K562 (cell line): Measurements from ENCODE around the gene UBE2O. TPM values are rescaled to one million over a fixed set of nuclear protein-coding genes. Genes with fewer than 3 reads are reported as not detected.

ENCODE experiments used
- CC2D1A ChIP-seq: fragments of 450-650 bp; IDR thresholded peaks from 2 replicates; pipeline ENCODE4 v1.6.1; 2017; ENCODE audit warnings: mild to moderate bottlenecking
- GMEB1 ChIP-seq: fragments of 250-450 bp; sonication (Bioruptor Pico); IDR thresholded peaks from 2 replicates; pipeline ENCODE4 v1.4.0; 2020; ENCODE audit warnings: mild to moderate bottlenecking
- HLTF ChIP-seq: fragments of 450-650 bp; IDR thresholded peaks from 2 replicates; pipeline ENCODE4 v1.6.1; 2016
- KHSRP ChIP-seq: fragments of 450-650 bp; IDR thresholded peaks from 2 replicates; pipeline ENCODE4 v1.6.1; 2017
- KLF1 ChIP-seq: fragments of 450-650 bp; IDR thresholded peaks from 2 replicates; pipeline ENCODE4 v1.6.1; 2016; ENCODE audit warnings: missing genetic modification characterization, missing compliant biosample characterization
- MCM7 ChIP-seq, 2 experiments: fragments of 450-650 bp; IDR thresholded peaks; 2 replicates each; pipeline ENCODE4 v1.6.1; 2016 to 2018
- MTA3 ChIP-seq: fragments of 450-650 bp; formaldehyde crosslinking; IDR thresholded peaks from 2 replicates; pipeline ENCODE4 v1.6.1; 2017; ENCODE audit warnings: mild to moderate bottlenecking, borderline replicate concordance
- NELFE ChIP-seq: IDR thresholded peaks from 2 replicates; pipeline ENCODE4 v1.6.1; 2011; ENCODE audit warnings: mild to moderate bottlenecking; ENCODE audit not compliant: insufficient read depth, insufficient read length
- NEUROD1 ChIP-seq: fragments of 150-350 bp; IDR thresholded peaks from 2 replicates; pipeline ENCODE4 v1.6.1; 2014; ENCODE audit warnings: borderline replicate concordance, low read length, low read depth; ENCODE audit not compliant: partially characterized antibody
- PHB2 ChIP-seq: fragments of 450-650 bp; IDR thresholded peaks from 2 replicates; pipeline ENCODE4 v1.6.1; 2017; ENCODE audit warnings: low read depth
- POLR2H ChIP-seq: IDR thresholded peaks from 2 replicates; pipeline ENCODE4 v1.6.1; 2016; ENCODE audit warnings: missing genetic modification characterization, low read depth, mild to moderate bottlenecking, control low read depth, missing compliant biosample characterization, moderate library complexity
- PTBP1 ChIP-seq: fragments of 200-400 bp; formaldehyde crosslinking; IDR thresholded peaks from 2 replicates; pipeline ENCODE4 v1.6.1; 2017; ENCODE audit warnings: low read depth, low read length
- PURB ChIP-seq: sonication (generic); formaldehyde crosslinking; IDR thresholded peaks from 2 replicates; pipeline ENCODE4 v1.9.0; 2021; ENCODE audit warnings: low read depth, mild to moderate bottlenecking, missing genetic modification reagents
- RAD21 ChIP-seq, 2 experiments: fragments of 250-450 bp in 1 of 2; fragments of 450-650 bp in 1 of 2; sonication (Bioruptor Pico) in 1 of 2; formaldehyde crosslinking in 1 of 2; IDR thresholded peaks in 1 of 2; conservative IDR thresholded peaks in 1 of 2; 2 replicates each; pipeline versions ENCODE4 v1.4.0 to v1.8.0; 2020 to 2022; ENCODE audit warnings: mild to moderate bottlenecking in 2 of 2, moderate library complexity in 1 of 2
- SMARCA4 ChIP-seq: fragments of 450-650 bp; IDR thresholded peaks from 2 replicates; pipeline ENCODE4 v1.6.1; 2016
- SMARCE1 ChIP-seq: fragments of 450-650 bp; IDR thresholded peaks from 2 replicates; pipeline ENCODE4 v1.7.1; 2016; ENCODE audit warnings: mild to moderate bottlenecking
- ZBED1 ChIP-seq: IDR thresholded peaks from 2 replicates; pipeline ENCODE4 v1.6.1; 2014
- ZNF354B ChIP-seq: fragments of 250-450 bp; sonication (Bioruptor Pico); IDR thresholded peaks from 2 replicates; pipeline ENCODE4 v1.4.0; 2020
- ZNF408 ChIP-seq: fragments of 250-450 bp; sonication (Bioruptor Pico); IDR thresholded peaks from 2 replicates; pipeline ENCODE4 v1.4.0; 2020; ENCODE audit warnings: low read depth, mild to moderate bottlenecking, moderate library complexity
- ZNF436 ChIP-seq: fragments of 250-450, 450-650 bp; sonication (Bioruptor Pico); formaldehyde crosslinking; IDR thresholded peaks from 2 replicates; pipeline ENCODE4 v1.7.0; 2020; ENCODE audit warnings: mild to moderate bottlenecking
- polyA plus RNA-seq, 8 experiments: library from polyadenylated mRNA; depleted of rRNA in 4 of 8; stranded (reverse) in 5 of 8; unstranded in 3 of 8; fragments of >200 nt; fragmentation: Nextera tagmentation in 2 of 8; fragmentation: Illumina TruSeq in 1 of 8; extraction: Ambion mirVana in 2 of 8; extraction: Trizol in 1 of 8; gene quantifications; 2 replicates each; pipeline versions ENCODE4 v1.2.1 to v1.2.3, GENCODE V29; 2011 to 2014; ENCODE audit warnings: inconsistent platforms in 1 of 8, missing spikeins in 1 of 8
- total RNA-seq, 7 experiments: library from RNA; depleted of rRNA in 6 of 7; stranded (reverse); fragments of >200 nt in 6 of 7; fragmentation: Illumina TruSeq in 2 of 7; extraction: Trizol in 2 of 7; gene quantifications; 2 replicates each; pipeline versions ENCODE4 v1.2.1 to v1.2.3, GENCODE V29; 2011 to 2021; ENCODE audit warnings: low replicate concordance in 1 of 7
- TF ChIP-seq, protein P1 (sequence below): fragments of 450-650 bp; formaldehyde crosslinking; IDR thresholded peaks from 2 replicates; pipeline ENCODE4 v1.4.0; 2020; ENCODE audit warnings: mild to moderate bottlenecking, mixed read lengths
- TF ChIP-seq, protein P2 (sequence below): fragments of 250-450 bp; sonication (Bioruptor Pico); IDR thresholded peaks from 2 replicates; pipeline ENCODE4 v1.4.0; 2020; ENCODE audit warnings: mild to moderate bottlenecking, moderate library complexity, borderline replicate concordance
- TF ChIP-seq, protein P3 (sequence below): fragments of 450-650 bp; IDR thresholded peaks from 2 replicates; pipeline ENCODE4 v1.6.1; 2017; ENCODE audit warnings: antibody characterized with exemption

Gene UBE2O
- total and polyA plus RNA-seq, 9 of the 15 experiments (the other 6 are each of a cell fraction or from before 2014, with no cell fraction given), result 1.6 to 39.7 (median 13.3) TPM

GRCh38 chr17:76405967-76406647 lies 46.8 kb downstream of the UBE2O start (continued):
- TF ChIP-seq, protein P1, sequence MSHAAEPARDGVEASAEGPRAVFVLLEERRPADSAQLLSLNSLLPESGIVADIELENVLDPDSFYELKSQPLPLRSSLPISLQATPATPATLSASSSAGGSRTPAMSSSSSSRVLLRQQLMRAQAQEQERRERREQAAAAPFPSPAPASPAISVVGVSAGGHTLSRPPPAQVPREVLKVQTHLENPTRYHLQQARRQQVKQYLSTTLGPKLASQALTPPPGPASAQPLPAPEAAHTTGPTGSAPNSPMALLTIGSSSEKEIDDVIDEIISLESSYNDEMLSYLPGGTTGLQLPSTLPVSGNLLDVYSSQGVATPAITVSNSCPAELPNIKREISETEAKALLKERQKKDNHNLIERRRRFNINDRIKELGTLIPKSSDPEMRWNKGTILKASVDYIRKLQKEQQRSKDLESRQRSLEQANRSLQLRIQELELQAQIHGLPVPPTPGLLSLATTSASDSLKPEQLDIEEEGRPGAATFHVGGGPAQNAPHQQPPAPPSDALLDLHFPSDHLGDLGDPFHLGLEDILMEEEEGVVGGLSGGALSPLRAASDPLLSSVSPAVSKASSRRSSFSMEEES, result peak; percentile 88
- TF ChIP-seq SMARCA4 (peak; percentile 97), ZNF436 (CRISPR knock-in tag) (no peak), ZNF408 (no peak), GMEB1 (CRISPR knock-in tag) (peak; percentile 70), ZNF354B (CRISPR knock-in tag) (peak; percentile 68; the same call in 1 of the 2 replicates), NELFE (no peak), KLF1 (0 out of 2 replicates have a peak, but pooled peaks have one; percentile 37), ZBED1 (peak; percentile 95; the same call in 1 of the 2 replicates), MCM7 (IDR thresholded peaks at IDR 0.05) (no peak), SMARCE1 (peak; percentile 98), PTBP1 (peak; percentile 84; the same call in 1 of the 2 replicates), HLTF (peak; percentile 97), POLR2H (tag) (no peak), NEUROD1 (peak; percentile 85), CC2D1A (peak; percentile 99), PHB2 (peak; percentile 99), RAD21 (CRISPR knock-in tag; conservative IDR thresholded peaks at IDR 0.05 in 1 of 2, IDR thresholded peaks at IDR 0.05 in 1 of 2) (peak; percentile 21 to 29; a peak in 2 of 4 replicates), KHSRP (peak; percentile 92), PURB (CRISPR knock-in tag) (no peak), MTA3 (peak; percentile 96)
- TF ChIP-seq, protein P2, sequence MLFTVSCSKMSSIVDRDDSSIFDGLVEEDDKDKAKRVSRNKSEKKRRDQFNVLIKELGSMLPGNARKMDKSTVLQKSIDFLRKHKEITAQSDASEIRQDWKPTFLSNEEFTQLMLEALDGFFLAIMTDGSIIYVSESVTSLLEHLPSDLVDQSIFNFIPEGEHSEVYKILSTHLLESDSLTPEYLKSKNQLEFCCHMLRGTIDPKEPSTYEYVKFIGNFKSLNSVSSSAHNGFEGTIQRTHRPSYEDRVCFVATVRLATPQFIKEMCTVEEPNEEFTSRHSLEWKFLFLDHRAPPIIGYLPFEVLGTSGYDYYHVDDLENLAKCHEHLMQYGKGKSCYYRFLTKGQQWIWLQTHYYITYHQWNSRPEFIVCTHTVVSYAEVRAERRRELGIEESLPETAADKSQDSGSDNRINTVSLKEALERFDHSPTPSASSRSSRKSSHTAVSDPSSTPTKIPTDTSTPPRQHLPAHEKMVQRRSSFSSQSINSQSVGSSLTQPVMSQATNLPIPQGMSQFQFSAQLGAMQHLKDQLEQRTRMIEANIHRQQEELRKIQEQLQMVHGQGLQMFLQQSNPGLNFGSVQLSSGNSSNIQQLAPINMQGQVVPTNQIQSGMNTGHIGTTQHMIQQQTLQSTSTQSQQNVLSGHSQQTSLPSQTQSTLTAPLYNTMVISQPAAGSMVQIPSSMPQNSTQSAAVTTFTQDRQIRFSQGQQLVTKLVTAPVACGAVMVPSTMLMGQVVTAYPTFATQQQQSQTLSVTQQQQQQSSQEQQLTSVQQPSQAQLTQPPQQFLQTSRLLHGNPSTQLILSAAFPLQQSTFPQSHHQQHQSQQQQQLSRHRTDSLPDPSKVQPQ (CRISPR knock-in tag), result peak; percentile 73; the same call in 1 of the 2 replicates
- TF ChIP-seq, protein P3, sequence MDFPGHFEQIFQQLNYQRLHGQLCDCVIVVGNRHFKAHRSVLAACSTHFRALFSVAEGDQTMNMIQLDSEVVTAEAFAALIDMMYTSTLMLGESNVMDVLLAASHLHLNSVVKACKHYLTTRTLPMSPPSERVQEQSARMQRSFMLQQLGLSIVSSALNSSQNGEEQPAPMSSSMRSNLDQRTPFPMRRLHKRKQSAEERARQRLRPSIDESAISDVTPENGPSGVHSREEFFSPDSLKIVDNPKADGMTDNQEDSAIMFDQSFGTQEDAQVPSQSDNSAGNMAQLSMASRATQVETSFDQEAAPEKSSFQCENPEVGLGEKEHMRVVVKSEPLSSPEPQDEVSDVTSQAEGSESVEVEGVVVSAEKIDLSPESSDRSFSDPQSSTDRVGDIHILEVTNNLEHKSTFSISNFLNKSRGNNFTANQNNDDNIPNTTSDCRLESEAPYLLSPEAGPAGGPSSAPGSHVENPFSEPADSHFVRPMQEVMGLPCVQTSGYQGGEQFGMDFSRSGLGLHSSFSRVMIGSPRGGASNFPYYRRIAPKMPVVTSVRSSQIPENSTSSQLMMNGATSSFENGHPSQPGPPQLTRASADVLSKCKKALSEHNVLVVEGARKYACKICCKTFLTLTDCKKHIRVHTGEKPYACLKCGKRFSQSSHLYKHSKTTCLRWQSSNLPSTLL, result no peak
